OCI-LY7 (cell line): Measurements from ENCODE around the gene ERP27.

Experiments
- CTCF ChIP-seq: fragments of 200-600 bp; sonication (generic); conservative IDR thresholded peaks from 2 replicates; pipeline ENCODE4 v1.5.1; 2014; ENCODE audit warnings: mild to moderate bottlenecking, antibody characterized with exemption, low read length, moderate library complexity, mixed read lengths
- EZH2phosphoT487 ChIP-seq: fragments of 200-600 bp; sonication (generic); IDR thresholded peaks from 2 replicates; pipeline ENCODE4 v1.6.1; 2018; ENCODE audit warnings: low read depth, borderline replicate concordance, mild to moderate bottlenecking, mixed run types, antibody characterized with exemption, low read length, moderate library complexity, mixed read lengths

DNA sequence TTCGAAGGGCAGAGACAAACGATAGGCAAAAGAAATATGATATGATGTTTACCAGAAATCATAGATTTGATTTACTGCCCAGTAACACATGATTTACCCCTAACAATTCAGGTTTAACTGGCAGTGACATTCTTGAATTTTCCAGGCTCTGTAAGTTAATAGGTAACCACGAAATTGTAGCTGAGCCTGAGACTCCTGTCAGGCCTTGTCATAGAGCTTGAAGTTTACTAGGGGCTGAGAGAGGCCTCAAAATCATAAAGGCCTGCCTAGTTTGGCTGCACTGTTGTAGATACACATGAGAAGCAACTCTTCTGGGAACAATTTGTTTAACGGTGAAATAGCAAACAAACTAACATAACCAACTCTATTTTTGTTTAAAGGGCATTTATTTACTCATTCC lies 3.3 kb downstream of the ERP27 start:
- TF ChIP-seq CTCF, result no peak
- no peak for TF ChIP-seq EZH2phosphoT487
